GM12874 (cell line): ENCODE results near the gene WDR81.
A peak's percentile ranks its signal among the peaks of the same experiment; 100 is the strongest.

Source experiments
- CTCF ChIP-seq: IDR thresholded peaks from 2 replicates; pipeline ENCODE4 v1.5.1; 2011; ENCODE audit warnings: low read depth, mild to moderate bottlenecking, control low read depth, low read length, moderate library complexity; ENCODE audit not compliant: insufficient read depth

Gene WDR81

GRCh38 chr17:1767358-1767757 lies 42.9 kb downstream of the WDR81 start:
- peak; percentile 10; the same call in 1 of the 2 replicates for TF ChIP-seq CTCF

GRCh38 chr17:1769822-1770477 lies 45.4 kb downstream of the WDR81 start:
- TF ChIP-seq CTCF: no peak

- TF ChIP-seq CTCF: no peak
Measured at GRCh38 chr17:1773696-1774181, 49.2 kb downstream of the WDR81 start.

- no peak for TF ChIP-seq CTCF
Measured at GRCh38 chr17:1774390-1775176, 50.1 kb downstream of the WDR81 start.

GRCh38 chr17:1776328-1776727 lies 51.8 kb downstream of the WDR81 start:
- TF ChIP-seq CTCF: no peak

- TF ChIP-seq CTCF: no peak
Measured at GRCh38 chr17:1776857-1777256, 52.4 kb downstream of the WDR81 start.

GRCh38 chr17:1779571-1780131 lies 55.1 kb downstream of the WDR81 start:
- no peak for TF ChIP-seq CTCF
